Measurements from ENCODE around the gene CHIT1. TPM values are rescaled to one million over a fixed set of nuclear protein-coding genes. Genes with fewer than 3 reads are reported as not detected.

The CHIT1 gene
- total and polyA plus RNA-seq, 9 of the 15 experiments (the other 6 are each of a cell fraction or from before 2014, with no cell fraction given): not detected

DNA sequence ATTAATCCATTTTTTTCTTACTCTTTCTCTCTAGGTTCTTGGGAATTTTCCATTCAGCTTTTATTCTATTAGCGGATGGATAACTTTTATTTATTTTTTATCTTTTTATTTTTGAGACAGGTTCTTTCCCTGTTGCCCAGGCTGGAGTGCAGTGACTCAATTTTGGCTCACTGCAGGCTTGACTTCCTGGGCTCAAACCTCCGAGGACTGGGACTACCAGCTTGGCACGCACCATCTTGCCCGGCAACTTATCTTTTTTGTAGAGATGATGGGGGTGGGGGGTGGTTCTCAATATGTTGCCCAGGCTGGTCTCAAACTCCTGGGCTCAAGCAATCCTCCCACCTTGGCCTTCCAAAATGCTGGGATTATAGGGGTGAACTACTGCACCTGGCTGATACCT is 36.1 kb upstream of the CHIT1 start:
- H3K4me1 ChIP-seq (replicated peaks in 1 of 2; ENCODE audit: control insufficient read depth in 2 of 2, insufficient read depth in 2 of 2, low read length in 2 of 2): peaks cover 4 to 5% of the 10 kb centered on the region in 2 experiments; a peak in 4 of 5 replicates

More for the DNA sequence above, 36.1 kb upstream of the CHIT1 start:
- 7% methylated on average over 4 of the region's 4 CpGs for WGBS (ENCODE audit: insufficient coverage, low coverage, missing lambda C conversion rate)
- H3K36me3 ChIP-seq (ENCODE audit: control insufficient read depth, insufficient read depth, low read length): no peaks in the 10 kb centered on the region
- H2AFZ ChIP-seq (ENCODE audit: low read depth, low read length): no peak overlapping the region
- CTCF ChIA-PET (ENCODE audit: low intra/inter-chr PET ratio): interaction anchor here (0.6 kb wide), 1 partner anchor 78 kb away, joined by 6 read pairs; no protein-coding TSS in a partner anchor
- DNase-seq (ENCODE audit: extremely low read depth in 1 of 4, low spot score in 3 of 4) (no peak), FAIRE-seq (no peak), ATAC-seq (no peak)
- H3K4me3 ChIP-seq: no peak overlapping the region
- H3K9me1 ChIP-seq (ENCODE audit: control insufficient read depth, insufficient read depth, low read length): no peaks in the 10 kb centered on the region
- no peaks in the 10 kb centered on the region; the same call in 1 of the 2 replicates for H4K20me1 ChIP-seq (replicated peaks; ENCODE audit: control insufficient read depth, insufficient read depth, low read length)
- H3K9me3 ChIP-seq (replicated peaks; ENCODE audit: control insufficient read depth, insufficient read depth, low read depth, low read length): no peaks in the 10 kb centered on the region
- H3K9ac ChIP-seq (ENCODE audit: insufficient read depth in 1 of 2, low read depth in 2 of 2, low read length in 2 of 2): no peak overlapping the region
- intact Hi-C loops (cut with micrococcal nuclease): loop anchor here (5.0 kb wide), 2 partner anchors 148 to 177 kb away; no protein-coding TSS in a partner anchor
- POLR2A ChIA-PET: no interaction called here
- in situ Hi-C loops (cut with MboI): no loop called here
- no TSS peak for BruUV-seq (replicated peaks)
- H3K4me2 ChIP-seq (ENCODE audit: insufficient read depth, low read length): no peak overlapping the region
- no peak overlapping the region for H3K27ac ChIP-seq (ENCODE audit: extremely low read depth, low read depth, low read length)
- TF ChIP-seq ZNF512 (tag; IDR thresholded peaks at IDR 0.05): peak; percentile 31; the same call in 1 of the 2 replicates
- no peak for TF ChIP-seq NR2C1 (IDR thresholded peaks at IDR 0.05)
- TF ChIP-seq NR2C1 (tag; IDR thresholded peaks at IDR 0.05): no peak
- peaks cover 13 to 18% of the 10 kb centered on the region in 2 experiments for H3K27me3 ChIP-seq (ENCODE audit: control insufficient read depth in 2 of 2, insufficient read depth in 2 of 2, low read length in 2 of 2)
- no peaks in the 10 kb centered on the region for H3K79me2 ChIP-seq (ENCODE audit: control insufficient read depth, insufficient read depth, low read length)
